Measurements from ENCODE around the gene PLB1. TPM values are rescaled to one million over a fixed set of nuclear protein-coding genes. Genes with fewer than 3 reads are reported as not detected.

The PLB1 gene
- total RNA-seq, 1 donor from 2014 or later, result 3.2 TPM

DNA sequence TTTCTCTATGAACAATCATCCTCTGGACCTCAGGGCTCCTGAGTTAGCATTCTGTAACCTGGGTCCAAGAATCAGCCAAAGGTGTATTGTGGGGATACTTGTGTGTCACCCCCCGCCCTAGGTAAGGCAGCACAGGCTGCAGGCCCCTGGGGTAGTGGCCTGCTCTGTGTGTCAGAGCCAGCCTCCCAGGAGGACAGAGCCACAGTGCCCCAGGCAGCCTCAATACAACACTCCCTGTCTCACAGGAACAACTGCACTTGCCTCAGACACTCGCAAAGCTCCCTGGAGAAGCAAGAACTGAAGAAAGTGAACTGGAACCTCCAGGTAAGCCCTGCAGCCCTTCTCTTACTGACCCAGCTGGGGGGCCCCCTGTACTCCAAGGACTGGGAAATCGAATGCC is 134.5 kb downstream of the PLB1 start:
- Mint-ChIP-seq H3K9me3 (ENCODE audit: unreplicated experiment) (no peaks in the 10 kb centered on the region), H3K27me3 (ENCODE audit: unreplicated experiment) (peaks cover 2% of the 10 kb centered on the region), H3K27ac (ENCODE audit: unreplicated experiment) (no peak overlapping the region), H3K4me3 (ENCODE audit: unreplicated experiment) (no peak overlapping the region), H3K4me1 (ENCODE audit: unreplicated experiment) (no peaks in the 10 kb centered on the region), H3K36me3 (ENCODE audit: low read depth, unreplicated experiment) (no peaks in the 10 kb centered on the region)
- no peak for TF ChIP-seq CTCF (IDR thresholded peaks at IDR 0.05; ENCODE audit: unreplicated experiment)
- no peak for DNase-seq (ENCODE audit: low spot score)

- Mint-ChIP-seq H3K36me3 (ENCODE audit: low read depth, unreplicated experiment) (no peaks in the 10 kb centered on the region), H3K27ac (ENCODE audit: unreplicated experiment) (no peak overlapping the region)
- no peak for TF ChIP-seq CTCF (IDR thresholded peaks at IDR 0.05; ENCODE audit: unreplicated experiment)
Observed at GRCh38 chr2:28631514-28632206, 135.8 kb downstream of the PLB1 start.

DNA sequence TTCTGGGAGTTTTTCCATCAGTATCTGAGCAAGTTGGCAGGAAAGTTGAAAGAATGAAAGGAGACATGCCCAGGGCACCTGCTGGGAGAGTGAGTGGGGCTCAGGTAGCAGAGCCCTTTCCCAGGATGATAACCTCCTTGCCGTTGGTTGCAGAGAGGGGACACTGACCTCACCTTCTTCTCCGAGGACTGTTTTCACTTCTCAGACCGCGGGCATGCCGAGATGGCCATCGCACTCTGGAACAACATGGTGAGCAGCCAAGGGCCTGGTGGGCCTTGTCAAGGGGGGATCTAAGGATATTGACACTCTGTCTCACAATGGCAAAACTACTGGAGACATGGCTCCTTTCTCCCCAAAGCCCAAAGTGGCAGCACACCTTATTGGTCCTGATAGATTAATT is 136.9 kb downstream of the PLB1 start:
- DNase-seq (ENCODE audit: low spot score), result no peak
- peaks cover 2% of the 10 kb centered on the region for H3K27me3 Mint-ChIP-seq (ENCODE audit: unreplicated experiment)
- no peaks in the 10 kb centered on the region for H3K36me3 Mint-ChIP-seq (ENCODE audit: low read depth, unreplicated experiment)
- TF ChIP-seq CTCF (IDR thresholded peaks at IDR 0.05; ENCODE audit: unreplicated experiment), result no peak
- H3K4me1 Mint-ChIP-seq (ENCODE audit: unreplicated experiment), result no peaks in the 10 kb centered on the region
- H3K9me3 Mint-ChIP-seq (ENCODE audit: unreplicated experiment), result no peaks in the 10 kb centered on the region
- H3K27ac Mint-ChIP-seq (ENCODE audit: unreplicated experiment), result no peak overlapping the region
- H3K4me3 Mint-ChIP-seq (ENCODE audit: unreplicated experiment), result no peak overlapping the region

More at GRCh38 chr2:28631514-28632206, 135.8 kb downstream of the PLB1 start:
- Mint-ChIP-seq H3K4me1 (ENCODE audit: unreplicated experiment) (no peaks in the 10 kb centered on the region), H3K4me3 (ENCODE audit: unreplicated experiment) (peak overlapping the region; percentile 8), H3K27me3 (ENCODE audit: unreplicated experiment) (peaks cover 2% of the 10 kb centered on the region), H3K9me3 (ENCODE audit: unreplicated experiment) (no peaks in the 10 kb centered on the region)
- no peak for DNase-seq (ENCODE audit: low spot score)

DNA sequence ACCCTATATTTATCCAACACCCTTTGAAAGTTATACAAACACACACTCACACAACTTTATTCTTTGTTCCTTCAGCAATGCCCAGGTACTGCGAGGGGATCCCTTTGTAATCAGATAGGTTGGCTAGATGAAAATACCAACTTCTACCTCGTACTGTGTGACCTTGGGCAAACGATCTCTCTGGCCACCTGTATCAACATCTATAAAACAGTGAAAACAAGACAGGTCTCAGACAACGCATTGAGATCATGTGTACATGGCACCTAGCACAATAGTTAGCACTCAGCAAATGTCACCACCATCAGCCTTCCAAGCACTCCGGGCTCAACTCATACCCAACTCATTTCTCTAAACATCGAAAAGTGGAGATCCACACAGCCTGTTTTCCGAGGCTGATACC is 137.3 kb downstream of the PLB1 start:
- H3K27ac Mint-ChIP-seq (ENCODE audit: unreplicated experiment), result no peak overlapping the region

More for the DNA sequence above, 137.3 kb downstream of the PLB1 start:
- TF ChIP-seq CTCF (IDR thresholded peaks at IDR 0.05; ENCODE audit: unreplicated experiment), result no peak
- Mint-ChIP-seq H3K27me3 (ENCODE audit: unreplicated experiment) (peaks cover 2% of the 10 kb centered on the region), H3K36me3 (ENCODE audit: low read depth, unreplicated experiment) (no peaks in the 10 kb centered on the region), H3K9me3 (ENCODE audit: unreplicated experiment) (no peaks in the 10 kb centered on the region), H3K4me3 (ENCODE audit: unreplicated experiment) (no peak overlapping the region), H3K4me1 (ENCODE audit: unreplicated experiment) (no peaks in the 10 kb centered on the region)
- DNase-seq (ENCODE audit: low spot score), result no peak
